ENCODE measurements around the gene ELFN2. TPM values are rescaled to one million over a fixed set of nuclear protein-coding genes. Genes with fewer than 3 reads are reported as not detected.

The ELFN2 gene
- polyA plus RNA-seq, 3 donors = 0.01 TPM; not detected in 2

- intact Hi-C loops (cut with micrococcal nuclease) = no loop called here
- 85% methylated on average over 18 of the region's 18 CpGs for WGBS (ENCODE audit: insufficient coverage)
Measured at GRCh38 chr22:37318364-37319109, 108.7 kb downstream of the ELFN2 start.

More at GRCh38 chr22:37318364-37319109, 108.7 kb downstream of the ELFN2 start:
- H3K79me2 ChIP-seq (ENCODE audit: insufficient read depth, low read length) = no peaks in the 10 kb centered on the region
- peaks cover 14 to 15% of the 10 kb centered on the region in 2 donors for H3K36me3 Mint-ChIP-seq
- H4K20me1 ChIP-seq (ENCODE audit: insufficient read depth, low read length) = peaks cover 20% of the 10 kb centered on the region
- no peak overlapping the region for H3K4me3 ChIP-seq (replicated peaks in 1 of 3; ENCODE audit: low read depth in 2 of 3, low read length in 3 of 3)
- no peak overlapping the region for H3K27ac Mint-ChIP-seq
- peaks cover 7 to 16% of the 10 kb centered on the region in 2 donors for H3K36me3 ChIP-seq (replicated peaks in 1 of 2; ENCODE audit: control insufficient read depth in 1 of 2, insufficient read depth in 2 of 2, low read length in 2 of 2)
- H3K27ac ChIP-seq (ENCODE audit: low read depth in 1 of 2, low read length in 2 of 2) = no peak overlapping the region
- no peak for TF ChIP-seq CTCF (IDR thresholded peaks at IDR 0.05)
- peaks cover 13 to 22% (median 17%) of the 10 kb centered on the region in 3 donors for H3K27me3 Mint-ChIP-seq (ENCODE audit: low read depth in 3 of 3)
- peaks cover 4 to 13% of the 10 kb centered on the region in 2 donors for H3K27me3 ChIP-seq (ENCODE audit: control insufficient read depth in 2 of 2, insufficient read depth in 2 of 2, low read length in 2 of 2)
- H3K9me3 ChIP-seq (replicated peaks in 1 of 2; ENCODE audit: control insufficient read depth in 1 of 2, insufficient read depth in 1 of 2, low read length in 2 of 2) = no peaks in the 10 kb centered on the region
- H3K4me3 Mint-ChIP-seq = no peak overlapping the region
- H3K4me2 ChIP-seq (replicated peaks; ENCODE audit: extremely low read depth, low read length, poor library complexity, severe bottlenecking) = no peak overlapping the region
- H3K9me3 Mint-ChIP-seq = no peaks in the 10 kb centered on the region
- peaks cover 45% of the 10 kb centered on the region for H3K4me1 Mint-ChIP-seq
- no peak overlapping the region for H2AFZ ChIP-seq (ENCODE audit: insufficient read depth, low read depth, low read length, poor library complexity, severe bottlenecking)
- H3K9ac ChIP-seq (ENCODE audit: insufficient read depth, low read length, poor library complexity, severe bottlenecking) = no peak overlapping the region
- DNase-seq = no peak
- peaks cover 42 to 52% of the 10 kb centered on the region in 2 donors for H3K4me1 ChIP-seq (ENCODE audit: control insufficient read depth in 1 of 2, insufficient read depth in 2 of 2, low read length in 2 of 2)

Other genes with a start within 250 kb of the ELFN2 start
- 1 to 10 TPM in 1 of 3 donors, under 1 TPM in 2; 0.14 to 2.3 (median 0.24) TPM for gene C1QTNF6, start 239.2 kb downstream of the ELFN2 start, polyA plus RNA-seq
- under 1 TPM in 1 of 3 donors, not detected in 2; 0.04 TPM for gene SSTR3, start 215.0 kb downstream of the ELFN2 start, polyA plus RNA-seq
- gene RAC2, start 183.2 kb downstream of the ELFN2 start, polyA plus RNA-seq = 100 to 1,000 TPM; 360 to 529 (median 526) TPM
- gene CYTH4, start 145.0 kb downstream of the ELFN2 start, polyA plus RNA-seq = 100 to 1,000 TPM in 1 of 3 donors, 10 to 100 TPM in 2; 51.0 to 254 (median 70.0) TPM
- gene MFNG, start 58.9 kb upstream of the ELFN2 start, polyA plus RNA-seq = 100 to 1,000 TPM in 2 of 3 donors, 10 to 100 TPM in 1; 84.1 to 196 (median 181) TPM
- under 1 TPM in 1 of 3 donors, not detected in 2; 0.03 TPM for gene CARD10, start 91.9 kb upstream of the ELFN2 start, polyA plus RNA-seq
- gene CDC42EP1, start 133.0 kb upstream of the ELFN2 start, polyA plus RNA-seq = 10 to 100 TPM in 1 of 3 donors, 1 to 10 TPM in 2; 5.9 to 13.2 (median 8.5) TPM
- gene LGALS2, start 152.6 kb upstream of the ELFN2 start, polyA plus RNA-seq = 100 to 1,000 TPM; 654 to 878 (median 865) TPM
- gene GGA1, start 181.4 kb upstream of the ELFN2 start, polyA plus RNA-seq = 10 to 100 TPM; 19.8 to 91.0 (median 24.8) TPM
- 100 to 1,000 TPM in 1 of 3 donors, 10 to 100 TPM in 2; 20.0 to 214 (median 20.0) TPM for gene SH3BP1, start 212.2 kb upstream of the ELFN2 start, polyA plus RNA-seq
- gene PDXP, start 231.2 kb upstream of the ELFN2 start, polyA plus RNA-seq = 1 to 10 TPM; 1.0 to 4.7 (median 4.3) TPM
- gene LGALS1, start 248.2 kb upstream of the ELFN2 start, polyA plus RNA-seq = 1,000 to 10,000 TPM; 1,719 to 2,320 (median 1,844) TPM